IMR-90 (cell line): ENCODE results near the gene SV2C.

Experiments
- BHLHE40 ChIP-seq: fragments of 150-350 bp; IDR thresholded peaks from 2 replicates; pipeline ENCODE4 v1.6.1; 2016; ENCODE audit warnings: mild to moderate bottlenecking, low read depth, low read length
- CEBPB ChIP-seq: IDR thresholded peaks from 2 replicates; pipeline ENCODE4 v1.6.1; 2012; ENCODE audit warnings: low read depth, low read length, improper control_type of control experiment
- CTCF ChIP-seq: conservative IDR thresholded peaks from 2 replicates; pipeline ENCODE4 v1.5.1; 2012; ENCODE audit warnings: mild to moderate bottlenecking, low read depth, low read length, improper control_type of control experiment
- FOS ChIP-seq: fragments of 150-350 bp; IDR thresholded peaks from 2 replicates; pipeline ENCODE4 v1.6.1; 2016; ENCODE audit warnings: low read depth, low read length
- MAFK ChIP-seq: IDR thresholded peaks from 2 replicates; pipeline ENCODE4 v1.6.1; 2012; ENCODE audit warnings: low read depth, low read length, improper control_type of control experiment
- MXI1 ChIP-seq: IDR thresholded peaks from 2 replicates; pipeline ENCODE4 v1.6.1; 2012; ENCODE audit warnings: low read depth, mild to moderate bottlenecking, low read length, moderate library complexity, borderline replicate concordance
- POLR2A ChIP-seq: IDR thresholded peaks from 2 replicates; pipeline ENCODE4 v1.6.1; 2012; ENCODE audit warnings: mild to moderate bottlenecking, low read depth, low read length
- RAD21 ChIP-seq: IDR thresholded peaks from 2 replicates; pipeline ENCODE4 v1.6.1; 2012; ENCODE audit warnings: low read length, improper control_type of control experiment
- SMC3 ChIP-seq: fragments of 150-350 bp; IDR thresholded peaks from 2 replicates; pipeline ENCODE4 v1.6.1; 2016; ENCODE audit warnings: low read depth, mild to moderate bottlenecking, antibody characterized with exemption, low read length, moderate library complexity
- USF2 ChIP-seq: fragments of 150-350 bp; IDR thresholded peaks from 2 replicates; pipeline ENCODE4 v1.6.1; 2017; ENCODE audit warnings: mild to moderate bottlenecking, antibody characterized with exemption, low read length, low read depth

GRCh38 chr5:76166886-76167576 lies 83.8 kb downstream of the SV2C start:
- TF ChIP-seq CTCF (no peak), MAFK (no peak), POLR2A (no peak), MXI1 (no peak), BHLHE40 (no peak), SMC3 (no peak), RAD21 (no peak), FOS (no peak), CEBPB (no peak), USF2 (no peak)
